HG03025 (cell line): ENCODE data around the gene MFAP5.
"Not testable (repeated sequence)": the region's sequence is repeated elsewhere in the genome, so short reads cannot be mapped to it uniquely, and the experiment has no call there.

Experiments
- ATAC-seq: cut with Tn5 transposase; IDR thresholded peaks from one replicate; pipeline ENCODE4 v1.9.1; 2021; ENCODE audit warnings: mild to moderate bottlenecking, moderate library complexity; ENCODE audit not compliant: unreplicated experiment, low FRiP score

The MFAP5 gene

GRCh38 chr12:8635342-8636006 is 27.2 kb downstream of the MFAP5 start:
- not testable (repeated sequence) for ATAC-seq

DNA sequence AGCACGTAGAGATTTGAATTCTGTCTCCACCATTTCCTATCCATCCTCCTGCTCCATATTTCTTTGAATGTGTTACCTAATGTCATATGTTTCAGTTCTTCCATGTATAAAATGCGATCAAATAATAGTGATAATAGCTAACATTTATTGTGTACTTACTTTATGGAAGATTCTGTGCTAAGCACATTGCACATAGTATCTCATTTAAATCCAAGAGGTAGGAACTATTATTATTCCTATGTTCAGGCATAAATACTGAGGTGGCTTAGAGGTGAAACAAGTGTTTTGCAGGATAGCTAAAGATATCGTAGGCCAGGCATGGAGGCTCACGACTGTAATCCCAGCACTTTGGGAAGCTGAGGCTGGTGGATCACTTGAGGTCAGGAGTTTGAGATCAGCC is 32.5 kb downstream of the MFAP5 start:
- ATAC-seq: no peak

DNA sequence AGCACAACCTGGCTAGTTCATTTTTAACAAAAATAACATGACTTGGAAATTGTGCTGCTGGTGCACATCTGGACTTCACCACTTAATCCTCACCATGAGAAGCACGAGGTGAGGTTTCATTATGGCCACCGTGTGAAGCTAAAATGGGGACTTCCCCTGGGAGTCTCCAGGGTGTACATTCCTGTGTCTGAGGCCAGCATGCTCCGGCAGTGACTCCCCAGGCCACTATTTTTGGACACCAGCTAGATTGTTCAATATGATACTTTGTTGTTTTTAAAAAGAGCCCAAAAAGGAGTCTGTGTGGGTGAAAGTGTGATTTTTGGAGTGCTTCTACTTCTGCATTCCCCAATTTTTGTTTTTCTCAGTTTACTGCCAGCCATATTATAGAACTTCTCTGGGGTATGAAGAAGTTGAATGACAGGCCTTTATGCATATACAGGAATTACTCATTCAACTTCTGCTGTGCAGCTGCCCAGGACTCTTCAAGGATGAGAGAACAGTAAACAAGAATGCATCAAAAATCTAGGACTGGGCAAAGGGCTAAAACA is 33.1 kb downstream of the MFAP5 start:
- ATAC-seq: peak; percentile 85

- ATAC-seq: no peak
Measured at GRCh38 chr12:8628731-8629130, 33.9 kb downstream of the MFAP5 start.

- ATAC-seq: not testable (repeated sequence)
Measured at GRCh38 chr12:8624750-8625149, 37.9 kb downstream of the MFAP5 start.

DNA sequence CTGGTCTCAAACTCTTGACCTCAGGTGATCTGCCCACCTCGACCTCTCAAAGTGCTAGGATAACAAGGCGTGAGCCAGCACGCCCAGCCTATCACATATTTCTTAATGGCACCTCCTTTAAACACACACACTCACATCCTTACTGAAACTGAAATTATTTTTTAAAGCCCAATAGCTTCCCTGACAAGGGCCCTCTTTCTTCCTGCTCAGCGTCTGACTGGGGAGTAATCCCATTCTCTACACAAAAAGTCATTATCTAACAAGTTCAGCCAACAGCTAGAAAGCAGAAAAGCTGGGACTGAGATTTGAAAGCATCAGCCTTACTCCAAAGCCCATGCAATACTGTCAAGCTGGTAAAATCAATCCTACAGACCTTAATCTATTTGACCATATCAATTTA is 40.0 kb downstream of the MFAP5 start:
- no peak for ATAC-seq

DNA sequence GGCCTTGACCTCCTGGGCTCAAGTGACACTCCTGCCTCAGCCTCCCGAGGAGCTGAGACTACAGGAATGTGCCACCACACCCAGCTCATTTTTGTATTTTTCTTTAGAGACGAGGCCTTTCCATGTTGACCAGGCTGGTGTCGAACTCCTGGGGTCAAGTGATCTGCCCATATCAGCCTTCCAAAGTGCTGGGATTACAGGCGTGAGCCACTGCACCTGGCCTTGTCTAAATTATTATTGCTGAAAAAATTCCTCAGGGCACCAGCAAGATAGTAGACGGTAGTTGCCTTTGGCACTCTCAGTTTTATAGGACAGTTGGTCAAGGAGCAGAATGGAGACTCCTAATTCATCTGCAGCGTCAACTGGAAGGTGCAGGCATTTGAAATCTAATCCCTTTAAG is 47.4 kb downstream of the MFAP5 start:
- ATAC-seq: no peak

DNA sequence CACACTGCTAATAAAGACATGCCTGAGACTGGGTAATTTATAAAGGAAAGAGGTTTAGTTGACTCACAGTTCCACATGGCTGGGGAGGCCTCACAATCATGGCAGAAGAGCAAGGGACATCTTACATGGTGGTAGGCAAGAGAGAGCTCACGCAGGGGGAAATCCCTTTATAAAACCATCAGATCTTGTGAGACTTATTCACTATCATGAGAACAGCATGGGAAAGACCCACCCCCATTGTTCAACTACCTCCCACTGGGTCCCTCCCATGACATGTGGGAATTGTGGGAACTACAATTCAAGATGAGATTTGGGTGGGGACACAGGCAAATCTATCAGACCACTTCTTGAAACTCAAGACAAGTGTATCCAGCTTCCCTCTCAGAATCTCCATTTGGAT is 48.7 kb downstream of the MFAP5 start:
- not testable (repeated sequence) for ATAC-seq

DNA sequence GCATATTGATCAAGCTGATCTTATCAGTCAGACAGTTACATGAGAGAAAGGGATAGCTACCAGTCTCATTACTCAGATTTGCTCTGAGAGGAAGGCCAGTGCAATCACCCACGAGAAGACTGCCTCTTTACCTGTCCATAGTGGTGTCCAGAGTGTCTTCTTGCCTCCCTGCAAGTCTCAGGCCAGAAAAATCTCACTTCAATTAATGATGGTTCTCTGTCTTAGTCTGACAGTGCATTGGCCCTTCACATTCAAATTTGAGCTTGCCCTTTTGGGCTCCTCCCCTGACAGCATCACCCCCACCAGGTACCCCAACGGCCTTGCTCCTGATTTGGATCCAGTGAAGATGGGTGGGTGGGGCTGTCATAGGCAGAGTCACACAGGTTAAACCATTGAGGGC is 50.0 kb downstream of the MFAP5 start, which contains the start of gene AICDA:
AICDA (minus strand) TSS at position 231 of the 400 bp plus-strand sequence; CDS start at position 139, 92 bp downstream.
- no peak for ATAC-seq

DNA sequence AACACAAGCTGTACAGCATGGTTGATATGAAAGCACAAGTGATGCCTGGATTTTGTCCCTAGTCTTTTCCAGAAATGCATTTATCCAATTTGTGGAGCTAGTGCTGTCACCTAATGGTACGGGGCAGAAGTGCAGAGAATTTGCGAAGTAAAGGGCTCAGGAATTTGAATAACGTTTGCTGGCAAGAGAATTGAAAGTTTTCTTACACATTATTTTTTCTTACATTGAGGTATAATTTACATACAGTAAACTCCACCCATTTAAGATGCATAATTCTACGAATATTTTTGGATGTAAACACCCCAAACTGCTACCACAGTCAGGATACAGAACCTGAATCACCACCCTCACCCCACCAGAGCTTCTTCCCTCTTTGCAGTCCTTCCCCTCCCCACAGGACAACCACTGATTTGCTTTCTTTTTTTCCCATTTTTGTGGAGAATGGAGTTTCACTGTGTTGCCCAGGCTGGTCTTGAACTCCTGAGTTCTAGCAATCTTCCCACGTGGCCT is 53.5 kb downstream of the MFAP5 start:
- ATAC-seq: no peak

DNA sequence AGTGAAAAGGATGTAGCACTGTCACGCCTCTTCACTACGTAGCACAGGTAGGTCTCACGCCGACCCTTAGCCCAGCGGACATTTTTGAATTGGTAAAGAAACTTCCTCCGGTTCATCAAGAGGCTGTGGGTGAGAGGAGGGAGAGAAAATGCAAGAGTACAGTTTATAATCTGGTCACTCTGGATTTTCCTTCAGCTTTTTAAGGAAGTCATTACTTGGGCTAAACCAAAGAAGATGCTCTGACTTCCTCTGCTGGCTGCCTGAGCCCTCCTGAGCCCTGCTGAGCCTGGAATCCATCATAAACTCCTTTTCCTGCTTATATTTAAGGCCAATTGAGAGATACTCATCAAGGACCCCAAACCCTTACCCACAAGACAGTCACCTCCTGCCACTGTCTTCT is 55.7 kb downstream of the MFAP5 start:
- ATAC-seq: no peak

- no peak for ATAC-seq
Measured at GRCh38 chr12:8605057-8605456, 57.6 kb downstream of the MFAP5 start.

DNA sequence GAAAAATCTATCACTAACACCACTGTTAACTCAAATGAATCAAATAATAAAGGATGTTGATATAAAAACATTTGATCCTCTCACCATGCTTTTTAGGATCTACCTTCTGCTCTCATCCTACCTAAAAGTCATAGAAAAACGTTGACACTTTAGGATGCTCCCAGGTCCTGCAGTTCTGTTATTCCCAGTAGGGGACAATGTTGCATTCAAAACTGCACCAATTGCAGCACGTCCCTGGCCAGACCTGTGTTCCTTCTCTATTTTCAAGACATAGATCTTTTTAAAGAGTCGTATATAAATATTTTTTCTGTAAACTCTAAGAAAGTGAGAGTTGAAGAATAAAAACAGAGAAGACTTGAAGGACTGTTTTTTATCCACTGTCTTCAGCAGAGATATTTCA is 58.8 kb downstream of the MFAP5 start:
- no peak for ATAC-seq

DNA sequence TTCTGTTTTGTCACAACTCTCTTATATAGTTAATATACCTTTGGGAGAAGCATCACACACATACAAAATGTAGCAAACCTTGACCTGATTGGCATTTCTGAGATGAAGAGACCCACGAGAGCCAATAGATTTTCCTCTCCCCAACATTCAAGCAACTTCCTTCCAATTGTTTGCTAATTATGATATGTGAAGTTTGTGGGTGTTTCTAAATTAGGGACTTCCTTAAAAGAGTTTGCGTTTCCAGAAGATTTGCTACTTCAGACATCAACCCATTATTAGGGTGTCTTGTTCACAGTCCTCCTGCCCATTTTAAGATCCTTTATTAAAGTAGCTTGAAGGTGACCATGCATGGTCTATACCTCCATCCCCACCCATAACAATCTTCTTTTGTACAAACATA is 59.3 kb downstream of the MFAP5 start:
- no peak for ATAC-seq

GRCh38 chr12:8596561-8596960 is 66.1 kb downstream of the MFAP5 start:
- no peak for ATAC-seq
